ENCODE results near the gene TRRAP. TPM values are rescaled to one million over a fixed set of nuclear protein-coding genes. Genes with fewer than 3 reads are reported as not detected.

TRRAP gene
- total and polyA plus RNA-seq, 5 experiments from 2014 or later = 2.6 to 63.4 (median 5.9) TPM

DNA sequence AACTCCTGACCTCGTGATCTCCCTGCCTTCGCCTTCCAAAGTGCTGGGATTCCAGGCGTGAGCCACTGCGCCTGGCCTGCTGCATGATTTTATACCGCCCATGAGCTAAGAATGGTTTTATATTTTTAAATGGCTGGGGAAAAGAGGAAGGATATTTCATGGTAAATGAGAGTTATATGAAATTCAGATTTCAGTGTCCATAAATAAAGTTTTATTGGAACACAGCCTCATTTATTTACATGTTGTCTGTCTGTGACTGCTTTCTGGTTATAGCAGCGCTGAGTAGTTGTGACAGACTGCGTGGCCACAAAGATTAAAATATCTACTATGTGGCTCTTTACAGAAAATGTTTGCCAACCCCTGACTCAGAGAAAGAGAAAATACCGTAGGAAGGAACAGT lies 2.2 kb downstream of the TRRAP start:
- POLR2A ChIA-PET = interaction anchor here (0.7 to 2.9 kb wide), 4 partner anchors 8 to 629 kb away, joined by 3 to 12 read pairs (median 4); no protein-coding TSS in a partner anchor
- peaks cover 0 to 37% (median 18%) of the 10 kb centered on the region in 4 donors for H3K4me1 Mint-ChIP-seq
- no peak for DNase-seq
- no peaks in the 10 kb centered on the region for H3K9me3 Mint-ChIP-seq
- H3K4me3 Mint-ChIP-seq = peak overlapping the region; percentile 85 to 99 (median 94)
- no peak for ATAC-seq
- H3K36me3 Mint-ChIP-seq = peaks cover 0 to 36% (median 9%) of the 10 kb centered on the region in 3 donors
- peaks cover 0 to 1% (median 0%) of the 10 kb centered on the region in 5 donors for H3K27me3 Mint-ChIP-seq
- H3K27ac Mint-ChIP-seq = peak overlapping the region; percentile 75 to 97 (median 96)

DNA sequence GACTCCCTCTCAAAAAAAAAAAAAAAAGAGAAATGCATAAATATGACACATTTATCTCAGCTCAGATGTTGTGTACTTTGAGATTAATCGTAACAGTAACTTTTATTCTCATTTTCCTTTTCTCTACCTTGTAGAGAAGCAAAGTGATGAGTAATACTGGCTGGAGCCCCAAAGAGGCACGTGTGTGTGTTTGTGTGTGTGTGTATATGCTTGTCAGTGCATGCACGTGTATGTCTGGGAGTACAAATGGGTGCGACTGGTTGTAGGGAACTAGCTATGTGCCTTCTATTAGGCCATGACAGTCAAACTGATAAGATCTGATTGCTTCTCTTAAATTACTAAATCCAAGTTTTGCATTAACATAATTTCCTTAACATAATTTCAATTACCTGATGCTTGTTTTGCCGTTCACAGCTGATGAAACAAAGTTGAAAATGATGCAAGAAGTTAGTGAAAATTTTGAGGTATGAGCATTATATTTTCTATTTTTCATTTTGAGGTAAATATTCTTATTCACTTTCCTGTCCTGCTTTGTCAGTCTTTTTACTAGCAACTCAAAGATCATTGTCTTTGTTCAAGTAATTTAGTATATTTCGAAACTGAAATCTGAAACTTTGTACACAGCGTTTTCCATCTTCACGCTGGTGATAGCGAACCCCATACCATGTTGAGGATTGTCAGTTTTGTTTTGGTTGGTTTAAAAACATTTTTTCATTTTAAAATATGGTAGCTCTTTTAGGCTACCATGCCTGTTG lies 3.4 kb downstream of the TRRAP start:
- Mint-ChIP-seq H3K27ac (peak overlapping the region in 2 of 10 donors; percentile 25 to 34), H3K36me3 (peaks cover 0 to 40% (median 9%) of the 10 kb centered on the region in 3 donors), H3K4me1 (peaks cover 0 to 42% (median 20%) of the 10 kb centered on the region in 4 donors), H3K9me3 (no peaks in the 10 kb centered on the region), H3K4me3 (peak overlapping the region in 2 of 10 donors; percentile 24 to 28), H3K27me3 (no peaks in the 10 kb centered on the region)
- POLR2A ChIA-PET = no interaction called here
- no peak for DNase-seq
- no peak for ATAC-seq

DNA sequence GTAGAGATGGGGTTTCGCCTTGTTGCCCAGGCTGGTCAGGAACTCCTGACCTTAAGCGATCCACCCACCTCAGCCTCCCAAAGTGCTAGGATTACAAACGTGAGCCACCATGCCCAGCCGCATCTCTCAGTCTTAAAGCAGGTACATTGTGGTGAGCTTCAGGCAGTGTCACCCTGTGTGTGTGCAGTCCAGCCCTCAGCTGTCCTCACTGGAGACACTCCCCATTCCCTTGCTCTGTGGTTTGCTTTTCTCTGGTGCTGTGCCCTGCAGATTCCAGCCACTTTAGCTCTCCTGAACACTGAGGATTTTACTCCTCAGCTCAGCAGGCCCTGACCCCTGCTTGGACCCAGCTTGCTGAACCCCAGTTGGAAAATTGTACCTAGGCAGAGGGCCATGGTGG lies 6.1 kb downstream of the TRRAP start:
- DNase-seq (no peak), ATAC-seq (no peak)
- no peak overlapping the region for H3K4me3 Mint-ChIP-seq
- POLR2A ChIA-PET = interaction anchor here (0.5 to 1.6 kb wide), 2 partner anchors 441 to 442 kb away, joined by 3 to 4 read pairs; partner anchors contain the start of gene ARPC1A
- peaks cover 0 to 64% (median 15%) of the 10 kb centered on the region in 3 donors for H3K36me3 Mint-ChIP-seq
- H3K4me1 Mint-ChIP-seq = peaks cover 11 to 57% (median 24%) of the 10 kb centered on the region in 4 donors
- no peaks in the 10 kb centered on the region for H3K27me3 Mint-ChIP-seq
- H3K9me3 Mint-ChIP-seq = no peaks in the 10 kb centered on the region
- no peak overlapping the region for H3K27ac Mint-ChIP-seq

DNA sequence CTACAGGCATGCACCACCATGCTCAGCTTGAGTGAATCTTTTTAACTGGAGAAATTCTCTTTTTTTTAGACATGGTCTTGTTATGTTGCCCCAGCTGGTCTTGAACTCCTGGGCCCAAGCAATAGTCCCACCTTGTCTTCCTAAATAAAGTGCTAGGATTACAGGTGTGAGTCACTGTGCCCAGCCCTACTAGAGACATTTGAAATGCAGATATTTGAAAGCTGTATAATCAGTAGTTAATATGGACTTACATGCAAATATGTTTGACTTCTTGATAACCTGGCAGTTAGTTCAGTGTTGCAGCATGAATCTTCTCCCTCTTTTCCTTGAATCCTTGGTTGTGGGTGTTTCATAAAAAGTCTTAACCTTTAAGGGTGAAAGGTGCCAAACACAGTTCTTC lies 8.7 kb downstream of the TRRAP start:
- Mint-ChIP-seq H3K9me3 (no peaks in the 10 kb centered on the region), H3K36me3 (peaks cover 0 to 76% (median 15%) of the 10 kb centered on the region in 3 donors), H3K4me3 (no peak overlapping the region), H3K4me1 (peaks cover 11 to 39% (median 15%) of the 10 kb centered on the region in 4 donors), H3K27ac (no peak overlapping the region), H3K27me3 (no peaks in the 10 kb centered on the region)
- ATAC-seq (no peak), DNase-seq (no peak)
- POLR2A ChIA-PET = no interaction called here

DNA sequence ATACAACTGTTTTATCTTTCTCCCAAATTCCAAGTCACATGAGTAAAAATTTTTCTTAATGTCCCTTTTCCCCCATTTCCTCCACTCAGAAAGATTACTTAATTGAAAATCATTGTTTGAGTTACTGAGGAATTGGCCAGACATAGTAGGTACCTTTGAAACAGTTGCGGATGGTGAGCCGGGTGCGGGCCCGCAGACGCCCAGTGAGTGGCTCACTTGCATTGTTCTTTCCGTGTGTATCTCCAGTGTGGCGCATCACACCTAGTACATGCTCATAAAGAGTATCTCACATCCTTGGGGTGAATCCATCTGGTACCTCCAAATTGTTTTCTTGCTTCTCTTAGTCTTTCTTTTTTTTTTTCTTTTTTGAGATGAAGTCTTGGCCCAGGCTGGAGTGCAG lies 14.3 kb downstream of the TRRAP start:
- POLR2A ChIA-PET = interaction anchor here (0.6 kb wide), 1 partner anchor 12 kb away, joined by 3 read pairs; no protein-coding TSS in a partner anchor
- H3K4me1 Mint-ChIP-seq = peaks cover 8 to 25% (median 16%) of the 10 kb centered on the region in 4 donors
- peak overlapping the region in 1 of 10 donors; percentile 22 for H3K27ac Mint-ChIP-seq
- no peaks in the 10 kb centered on the region for H3K9me3 Mint-ChIP-seq
- ATAC-seq (no peak), DNase-seq (no peak)
- no peak overlapping the region for H3K4me3 Mint-ChIP-seq
- H3K36me3 Mint-ChIP-seq = peaks cover 4 to 89% (median 39%) of the 10 kb centered on the region in 3 donors
- H3K27me3 Mint-ChIP-seq = no peaks in the 10 kb centered on the region

DNA sequence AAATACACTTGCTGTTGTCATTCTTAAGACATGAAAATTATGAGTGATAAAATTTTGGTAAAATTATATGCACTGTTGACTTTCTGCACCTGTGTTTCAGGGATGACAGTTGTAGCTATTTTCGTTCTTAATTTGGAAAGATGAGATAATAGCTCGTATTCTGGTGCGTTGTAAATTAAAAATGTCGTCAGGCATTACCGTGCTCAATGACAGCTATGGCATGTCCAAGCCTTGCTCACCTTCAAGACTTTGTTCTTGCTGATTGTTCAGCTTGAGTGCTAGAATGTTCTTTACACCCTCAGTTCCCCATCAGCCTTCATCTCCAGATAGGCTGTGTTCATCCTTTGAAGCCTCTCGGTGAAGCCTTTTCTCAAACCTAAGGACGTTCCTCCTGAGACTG lies 21.5 kb downstream of the TRRAP start:
- H3K4me3 Mint-ChIP-seq = no peak overlapping the region
- no peaks in the 10 kb centered on the region for H3K27me3 Mint-ChIP-seq
- POLR2A ChIA-PET = no interaction called here
- DNase-seq (no peak), ATAC-seq (no peak)
- no peak overlapping the region for H3K27ac Mint-ChIP-seq
- peaks cover 0 to 6% (median 2%) of the 10 kb centered on the region in 4 donors for H3K4me1 Mint-ChIP-seq
- H3K9me3 Mint-ChIP-seq = no peaks in the 10 kb centered on the region
- H3K36me3 Mint-ChIP-seq = peaks cover 14 to 97% (median 28%) of the 10 kb centered on the region in 3 donors

GRCh38 chr7:98900815-98901214 lies 22.5 kb downstream of the TRRAP start:
- H3K27ac Mint-ChIP-seq = peak overlapping the region in 1 of 10 donors; percentile 2
- H3K4me3 Mint-ChIP-seq = no peak overlapping the region
- peaks cover 12 to 97% (median 25%) of the 10 kb centered on the region in 3 donors for H3K36me3 Mint-ChIP-seq
- no peak for ATAC-seq
- POLR2A ChIA-PET = no interaction called here
- no peaks in the 10 kb centered on the region for H3K9me3 Mint-ChIP-seq
- no peaks in the 10 kb centered on the region for H3K27me3 Mint-ChIP-seq
- H3K4me1 Mint-ChIP-seq = peaks cover 0 to 6% (median under 1%) of the 10 kb centered on the region in 4 donors
- DNase-seq = no peak

- POLR2A ChIA-PET = no interaction called here
- H3K9me3 Mint-ChIP-seq = no peaks in the 10 kb centered on the region
- peaks cover 0 to 6% (median under 1%) of the 10 kb centered on the region in 4 donors for H3K4me1 Mint-ChIP-seq
Observed at GRCh38 chr7:98902523-98902922, 24.2 kb downstream of the TRRAP start.

GRCh38 chr7:98903246-98903645 lies 24.9 kb downstream of the TRRAP start:
- POLR2A ChIA-PET = no interaction called here
- no peaks in the 10 kb centered on the region for H3K9me3 Mint-ChIP-seq
- no peak overlapping the region for H3K4me3 Mint-ChIP-seq
- no peaks in the 10 kb centered on the region for H3K27me3 Mint-ChIP-seq
- peaks cover 0 to 10% (median under 1%) of the 10 kb centered on the region in 4 donors for H3K4me1 Mint-ChIP-seq
- no peak for DNase-seq
- H3K27ac Mint-ChIP-seq = peak overlapping the region in 2 of 10 donors; percentile 10 to 49
- H3K36me3 Mint-ChIP-seq = peaks cover 13 to 93% (median 18%) of the 10 kb centered on the region in 3 donors
- no peak for ATAC-seq

More at GRCh38 chr7:98902523-98902922, 24.2 kb downstream of the TRRAP start:
- Mint-ChIP-seq H3K36me3 (peaks cover 13 to 93% (median 18%) of the 10 kb centered on the region in 3 donors), H3K4me3 (no peak overlapping the region), H3K27me3 (no peaks in the 10 kb centered on the region), H3K27ac (no peak overlapping the region)
- no peak for ATAC-seq
- DNase-seq = no peak

DNA sequence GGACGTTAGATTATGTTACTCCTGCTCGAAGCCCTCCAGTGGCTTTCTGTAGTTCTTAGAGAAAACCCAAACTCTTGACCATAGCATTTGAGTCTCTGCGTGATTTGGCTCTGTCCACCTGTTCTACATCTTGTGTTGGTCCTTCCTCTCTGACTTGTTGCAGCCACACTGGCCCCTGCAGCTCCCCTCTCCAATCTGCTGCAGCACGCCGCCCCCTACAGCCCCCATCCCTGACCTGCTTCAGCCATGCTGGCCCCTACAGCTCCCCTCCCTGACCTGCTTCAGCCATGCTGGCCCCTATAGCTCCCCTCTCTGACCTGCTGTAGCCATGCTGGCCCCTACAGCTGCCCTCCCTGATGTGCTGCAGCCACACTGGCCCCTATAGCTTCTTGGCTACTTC lies 29.2 kb downstream of the TRRAP start:
- H3K4me3 Mint-ChIP-seq = no peak overlapping the region
- no peak for DNase-seq
- peaks cover 14 to 92% (median 29%) of the 10 kb centered on the region in 3 donors for H3K36me3 Mint-ChIP-seq
- ATAC-seq = no peak
- H3K27me3 Mint-ChIP-seq = no peaks in the 10 kb centered on the region
- peak overlapping the region in 3 of 10 donors; percentile 25 to 78 (median 74) for H3K27ac Mint-ChIP-seq
- peaks cover 0 to 7% (median 0%) of the 10 kb centered on the region in 4 donors for H3K4me1 Mint-ChIP-seq
- POLR2A ChIA-PET = no interaction called here
- H3K9me3 Mint-ChIP-seq = no peaks in the 10 kb centered on the region

DNA sequence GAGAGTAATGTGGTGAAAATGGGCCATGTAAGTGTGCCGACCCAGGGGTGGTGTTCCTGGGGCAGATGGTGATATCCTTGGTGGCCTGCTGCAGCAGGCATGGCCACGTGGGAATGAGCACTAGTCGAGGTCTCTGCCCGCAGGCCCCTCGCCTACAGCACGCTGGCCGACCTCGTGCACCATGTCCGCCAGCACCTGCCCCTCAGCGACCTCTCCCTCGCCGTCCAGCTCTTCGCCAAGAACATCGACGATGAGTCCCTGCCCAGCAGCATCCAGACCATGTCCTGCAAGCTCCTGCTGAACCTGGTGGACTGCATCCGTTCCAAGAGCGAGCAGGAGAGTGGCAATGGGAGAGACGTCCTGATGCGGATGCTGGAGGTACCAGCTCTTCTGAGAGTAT lies 30.3 kb downstream of the TRRAP start:
- no peak for DNase-seq
- ATAC-seq = no peak
- Mint-ChIP-seq H3K9me3 (no peaks in the 10 kb centered on the region), H3K4me1 (peaks cover 0 to 5% (median 0%) of the 10 kb centered on the region in 4 donors), H3K36me3 (peaks cover 10 to 93% (median 29%) of the 10 kb centered on the region in 3 donors), H3K27ac (peak overlapping the region in 1 of 10 donors; percentile 11), H3K27me3 (no peaks in the 10 kb centered on the region), H3K4me3 (no peak overlapping the region)
- POLR2A ChIA-PET = no interaction called here

- H3K27me3 Mint-ChIP-seq = no peaks in the 10 kb centered on the region
- no peak for DNase-seq
- H3K9me3 Mint-ChIP-seq = no peaks in the 10 kb centered on the region
- H3K4me1 Mint-ChIP-seq = peaks cover 0 to 5% (median 0%) of the 10 kb centered on the region in 4 donors
- H3K27ac Mint-ChIP-seq = peak overlapping the region in 1 of 10 donors; percentile 49
- H3K36me3 Mint-ChIP-seq = peaks cover 9 to 94% (median 29%) of the 10 kb centered on the region in 3 donors
- POLR2A ChIA-PET = no interaction called here
- no peak for ATAC-seq
- H3K4me3 Mint-ChIP-seq = no peak overlapping the region
Observed at GRCh38 chr7:98909487-98909886, 31.2 kb downstream of the TRRAP start.

- Mint-ChIP-seq H3K27me3 (no peaks in the 10 kb centered on the region), H3K9me3 (no peaks in the 10 kb centered on the region), H3K4me3 (no peak overlapping the region), H3K36me3 (peaks cover 9 to 90% (median 23%) of the 10 kb centered on the region in 3 donors), H3K4me1 (peaks cover 0 to 5% (median 0%) of the 10 kb centered on the region in 4 donors), H3K27ac (peak overlapping the region in 1 of 10 donors; percentile 33)
- no peak for DNase-seq
- ATAC-seq = no peak
- POLR2A ChIA-PET = no interaction called here
Observed at GRCh38 chr7:98910427-98910826, 32.1 kb downstream of the TRRAP start.
